Measurements from ENCODE around the gene DIPK1B. TPM values are rescaled to one million over a fixed set of nuclear protein-coding genes. Genes with fewer than 3 reads are reported as not detected.

The DIPK1B gene
- polyA plus RNA-seq, 3 donors: 6.0 to 12.8 (median 8.7) TPM

DNA sequence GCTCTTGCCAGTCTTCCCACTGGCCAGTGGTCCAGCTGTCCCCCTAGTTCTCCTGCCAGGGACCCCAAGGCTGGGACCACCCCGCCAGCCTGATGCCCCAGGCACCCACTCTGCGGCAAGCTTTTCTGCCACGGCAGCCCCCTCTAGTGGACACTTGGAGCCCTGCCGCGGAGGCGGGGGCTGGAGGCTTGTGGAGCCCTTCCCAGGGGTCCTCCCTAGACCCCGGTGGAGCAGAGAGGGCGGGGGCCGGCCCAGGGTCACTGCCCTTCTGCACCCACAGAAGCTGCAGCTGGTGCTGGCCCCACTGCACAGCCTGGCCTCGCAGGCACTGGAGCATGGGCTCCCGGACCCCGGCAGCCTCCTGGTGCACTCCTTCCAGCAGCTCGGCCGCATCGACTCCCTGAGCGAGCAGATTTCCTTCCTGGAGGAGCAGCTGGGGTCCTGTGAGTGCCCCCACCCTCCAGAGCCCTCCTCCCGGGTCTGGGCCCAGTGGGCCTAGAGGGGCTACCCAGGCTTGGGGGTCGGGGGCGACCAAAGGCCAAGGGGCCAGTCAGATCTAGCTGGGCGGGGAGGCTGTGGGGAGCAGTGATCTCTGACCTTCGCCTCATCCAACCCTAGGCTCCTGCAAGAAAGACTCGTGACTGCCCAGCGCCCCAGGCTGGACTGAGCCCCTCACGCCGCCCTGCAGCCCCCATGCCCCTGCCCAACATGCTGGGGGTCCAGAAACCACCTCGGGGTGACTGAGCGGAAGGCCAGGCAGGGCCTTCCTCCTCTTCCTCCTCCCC lies 40.5 kb upstream of the DIPK1B start:
- H3K27ac ChIP-seq (ENCODE audit: low read depth, low read length): no peak overlapping the region
- 38 to 56% (median 48%) methylated on average over 23 to 27 of the region's 27 CpGs for WGBS, 3 donors

DNA sequence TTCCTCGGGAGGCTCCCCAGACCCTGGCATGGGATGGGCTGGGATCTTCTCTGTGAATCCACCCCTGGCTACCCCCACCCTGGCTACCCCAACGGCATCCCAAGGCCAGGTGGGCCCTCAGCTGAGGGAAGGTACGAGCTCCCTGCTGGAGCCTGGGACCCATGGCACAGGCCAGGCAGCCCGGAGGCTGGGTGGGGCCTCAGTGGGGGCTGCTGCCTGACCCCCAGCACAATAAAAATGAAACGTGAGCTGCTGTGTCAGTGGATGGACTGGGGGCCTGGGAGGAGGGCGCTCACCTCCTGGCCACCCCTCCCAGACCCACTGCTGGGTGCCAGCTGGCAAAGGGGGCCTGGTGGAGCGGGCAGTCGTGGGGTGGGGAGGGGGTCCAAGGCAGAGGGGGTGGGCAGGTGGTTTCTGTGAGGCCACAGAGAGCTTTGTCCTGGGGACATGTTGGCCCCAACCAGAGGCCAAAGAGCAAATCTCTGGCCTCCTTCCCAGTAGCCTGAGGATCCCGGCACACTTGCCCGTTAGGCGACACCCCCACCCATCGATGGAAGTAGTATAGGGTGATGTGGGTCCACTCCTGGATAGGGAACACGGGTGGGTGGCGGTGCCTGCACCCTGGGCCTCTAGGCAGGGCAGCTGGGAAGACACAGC lies 39.8 kb upstream of the DIPK1B start:
- 52 to 58% (median 58%) methylated on average over 12 to 14 of the region's 14 CpGs for WGBS, 3 donors
- no peak overlapping the region for H3K27ac ChIP-seq (ENCODE audit: low read depth, low read length)

DNA sequence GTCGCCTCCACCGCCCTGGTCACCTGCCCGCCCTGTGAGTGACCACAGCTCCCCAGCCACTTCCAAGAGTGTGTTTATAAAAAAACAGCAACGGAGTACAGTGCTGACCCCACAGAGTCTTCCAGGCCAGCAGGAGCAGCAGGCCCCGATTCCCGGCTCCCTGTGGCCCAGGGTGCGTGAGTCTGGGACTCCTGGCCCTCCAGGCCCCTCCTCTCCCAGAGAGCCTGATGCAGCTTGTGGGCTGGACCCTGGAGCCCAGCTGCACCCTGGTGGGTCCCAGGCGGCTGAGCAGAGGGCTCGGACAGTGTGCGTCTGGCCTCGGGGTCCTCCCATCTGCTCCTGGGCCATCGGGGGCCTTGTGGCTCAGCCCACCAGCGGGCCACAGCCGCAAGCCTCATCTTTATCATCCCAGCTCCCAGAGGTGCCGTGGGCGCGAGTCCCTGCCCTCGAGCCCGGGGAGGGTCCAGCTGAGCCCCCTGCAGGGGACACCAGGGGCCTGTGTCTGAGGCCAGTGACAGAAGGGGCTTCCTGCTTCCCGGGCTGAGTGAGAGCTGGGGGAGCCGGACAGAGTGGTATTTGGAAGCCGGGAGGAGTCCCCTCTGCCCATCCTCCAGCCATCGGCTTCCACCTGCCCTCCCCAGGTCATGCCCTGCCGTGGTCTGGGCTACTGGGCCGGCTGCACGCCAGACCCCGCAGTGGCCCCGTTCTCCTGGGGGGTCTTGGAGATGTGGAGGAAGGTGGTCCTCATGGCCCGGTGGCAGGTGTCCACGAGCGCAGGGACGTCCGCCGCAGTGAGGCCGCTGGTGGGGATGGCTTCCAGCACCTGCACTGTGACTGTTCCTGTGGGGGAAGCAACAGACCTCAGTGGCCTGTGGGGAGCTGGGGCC lies 39.0 kb upstream of the DIPK1B start:
- no peak overlapping the region for H3K27ac ChIP-seq (ENCODE audit: low read depth, low read length)
- 63 to 85% (median 71%) methylated on average over 28 to 35 of the region's 35 CpGs for WGBS, 3 donors

DNA sequence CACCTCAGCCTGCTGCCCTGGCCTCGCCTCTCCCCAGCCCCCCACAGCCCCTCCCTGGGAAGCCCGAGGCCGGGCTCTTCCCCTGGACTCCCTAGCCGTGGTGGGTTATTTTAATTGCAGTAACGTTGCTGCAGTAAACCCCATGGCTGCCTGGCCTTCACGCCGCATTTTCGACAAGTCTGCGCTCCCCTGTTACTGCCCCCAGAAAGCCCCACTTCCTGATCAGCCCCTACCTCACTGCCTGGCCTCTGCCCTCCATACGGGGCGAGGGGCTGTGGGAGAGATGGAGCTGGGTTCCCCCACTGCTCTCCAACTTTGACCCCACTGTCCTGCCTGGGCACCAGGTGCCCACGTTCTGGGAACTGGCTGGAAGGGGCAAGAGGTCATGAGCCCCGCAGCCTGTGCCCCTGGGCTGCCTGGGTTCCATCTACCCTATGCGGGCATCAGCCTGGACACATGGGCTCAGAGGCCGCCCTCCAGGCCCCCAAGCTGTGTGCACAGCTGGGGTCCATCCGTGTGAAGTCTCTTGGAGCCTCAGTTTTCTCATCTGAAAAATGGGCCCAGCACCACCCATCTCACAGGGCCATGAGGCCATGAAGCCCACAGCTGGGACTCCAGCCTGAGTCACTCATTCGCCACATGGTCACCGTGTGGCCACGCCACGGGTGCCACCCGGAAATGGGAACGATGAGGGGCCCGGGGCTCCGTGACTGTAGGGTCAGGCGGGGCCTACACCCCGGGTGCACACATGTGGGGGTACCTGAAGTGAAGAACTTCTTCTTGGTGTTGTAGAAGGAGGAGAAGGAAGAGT lies 38.2 kb upstream of the DIPK1B start:
- no peak overlapping the region for H3K27ac ChIP-seq (ENCODE audit: low read depth, low read length)
- WGBS, 3 donors: 69 to 81% (median 73%) methylated on average over 26 of the region's 26 CpGs

DNA sequence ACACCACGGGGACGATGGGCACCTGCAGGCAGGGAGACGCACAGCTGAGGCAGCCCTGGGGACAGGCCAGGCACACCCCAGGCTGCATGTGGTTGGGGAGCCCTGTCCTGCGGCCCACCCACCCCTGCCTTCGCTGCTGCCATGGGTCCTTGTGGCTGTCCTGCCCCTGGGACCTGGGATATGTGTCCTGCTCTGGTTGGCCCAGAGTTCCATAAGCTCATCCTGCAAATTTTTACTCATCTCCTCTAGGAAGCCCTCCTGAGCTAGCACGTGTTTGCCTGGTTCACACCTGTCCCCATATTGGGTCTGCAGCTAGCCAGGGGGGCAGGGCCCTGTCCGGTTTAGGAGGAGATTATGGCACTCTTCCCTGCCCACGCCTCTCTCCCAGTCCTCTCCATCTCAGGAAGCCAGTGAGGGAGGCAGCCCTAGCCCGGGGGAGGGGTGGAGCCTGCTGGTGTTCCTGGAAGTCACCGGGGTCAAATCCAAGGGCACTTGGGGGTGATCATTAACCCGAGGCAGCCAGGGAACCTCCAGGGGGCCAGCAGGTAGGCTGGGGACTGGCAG lies 37.5 kb upstream of the DIPK1B start:
- 44 to 64% (median 60%) methylated on average over 9 to 11 of the region's 11 CpGs for WGBS, 3 donors
- no peak overlapping the region for H3K27ac ChIP-seq (ENCODE audit: low read depth, low read length)

DNA sequence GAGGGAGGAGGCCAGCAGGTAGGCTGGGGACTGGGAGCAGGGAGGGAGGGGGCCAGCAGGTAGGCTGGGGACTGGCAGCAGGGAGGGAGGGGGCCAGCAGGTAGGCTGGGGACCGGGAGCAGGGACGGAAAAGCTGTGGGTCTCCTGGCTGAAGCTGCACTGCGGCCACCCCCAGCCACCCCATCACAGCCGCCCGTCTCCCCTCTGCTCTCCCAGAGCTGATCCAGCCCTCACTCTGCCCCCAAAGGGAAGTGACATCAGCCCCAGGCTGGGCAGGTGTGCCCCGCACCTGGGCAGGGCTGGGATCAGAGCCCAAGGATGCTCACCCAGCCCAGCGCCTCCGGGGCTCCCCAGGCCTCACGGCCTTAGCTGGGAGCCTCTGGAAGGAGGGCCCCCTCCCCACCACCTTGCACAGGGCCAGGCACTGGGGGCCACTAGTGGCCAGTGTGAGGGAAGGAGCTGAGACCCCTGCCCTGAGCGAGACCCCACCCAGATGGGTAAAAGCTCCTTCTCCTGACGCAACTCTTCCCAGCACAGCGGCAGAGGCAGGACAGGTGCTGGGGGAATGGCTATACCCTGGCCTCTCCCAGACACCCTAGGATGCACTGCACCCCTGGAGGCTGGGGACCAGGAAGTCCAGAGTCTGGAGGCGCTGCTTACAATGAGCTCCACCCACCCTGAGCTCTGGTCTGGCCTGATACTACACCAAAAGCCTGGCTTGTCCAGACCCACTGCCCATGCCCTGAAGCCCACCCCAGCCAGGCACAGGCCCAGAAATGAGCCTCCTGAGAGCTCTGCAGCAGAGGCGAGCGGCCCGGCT lies 36.7 kb upstream of the DIPK1B start:
- H3K27ac ChIP-seq (ENCODE audit: low read depth, low read length): no peak overlapping the region

DNA sequence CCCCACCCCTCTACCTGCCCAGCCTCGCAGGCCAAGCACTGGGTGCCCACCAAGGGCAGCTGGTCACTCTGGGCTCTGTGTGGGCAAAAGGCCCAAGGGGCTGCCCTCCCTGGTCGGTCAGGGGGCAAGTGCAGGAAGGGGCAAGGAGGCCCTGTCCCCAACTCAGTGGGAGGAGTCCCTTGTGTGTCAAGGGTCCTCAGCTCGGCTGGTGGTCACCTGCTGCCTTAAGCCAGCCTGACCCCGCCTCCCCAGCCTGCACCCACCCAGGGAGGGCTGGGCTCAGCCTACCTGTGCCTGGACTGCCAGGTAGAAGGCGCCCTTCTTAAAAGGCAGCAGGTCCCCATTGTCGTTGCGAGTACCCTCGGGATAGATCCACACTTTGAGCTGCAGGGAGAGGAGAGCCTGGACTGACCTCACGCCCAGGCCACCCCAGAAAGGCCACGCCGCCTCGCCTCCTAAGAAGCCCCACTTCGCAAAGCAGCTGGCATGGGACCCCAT lies 36.0 kb upstream of the DIPK1B start:
- H3K27ac ChIP-seq (ENCODE audit: low read depth, low read length): no peak overlapping the region
- 92 to 95% (median 93%) methylated on average over 12 to 13 of the region's 13 CpGs for WGBS, 3 donors

More for the DNA sequence above, 36.7 kb upstream of the DIPK1B start:
- 63 to 87% (median 79%) methylated on average over 14 to 16 of the region's 16 CpGs for WGBS, 3 donors

DNA sequence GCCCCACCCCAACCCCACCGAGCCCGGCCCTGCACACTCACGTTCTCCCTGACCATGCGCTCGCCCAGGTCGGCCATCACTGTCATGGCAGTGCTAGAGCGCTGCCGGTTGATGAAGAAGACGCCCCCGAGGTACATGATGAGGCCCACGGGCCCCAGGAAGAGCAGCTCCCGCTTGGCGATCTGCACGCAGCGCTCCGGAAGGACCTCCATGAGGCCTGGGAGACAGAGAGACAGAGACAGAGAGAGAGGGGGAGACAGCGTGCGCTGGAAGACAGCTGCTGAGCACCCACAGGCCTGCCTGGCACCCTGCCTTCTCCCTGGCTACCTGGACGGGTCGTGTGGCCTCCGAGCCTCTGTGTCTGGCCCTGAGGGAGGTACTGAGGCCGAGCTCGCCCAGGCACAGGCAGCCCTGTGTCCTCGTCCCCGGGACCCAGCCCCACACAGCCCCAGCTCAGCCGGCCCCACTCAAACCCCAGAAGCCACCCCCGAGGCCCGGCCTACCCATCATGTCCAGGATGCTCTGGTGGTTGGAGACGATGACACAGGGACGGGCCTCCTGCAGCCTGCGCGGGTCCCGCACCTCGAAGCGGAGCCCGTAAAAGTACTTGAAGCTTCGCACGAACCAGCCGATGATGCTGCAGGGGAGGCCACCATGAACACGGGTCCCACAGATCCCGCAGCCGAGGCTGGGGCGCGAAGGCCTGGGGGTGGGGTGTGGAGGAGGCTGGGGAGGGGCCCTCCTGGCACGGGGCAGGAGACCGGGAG lies 35.3 kb upstream of the DIPK1B start:
- WGBS, 3 donors: 85 to 90% (median 86%) methylated on average over 42 to 46 of the region's 46 CpGs
- H3K27ac ChIP-seq (ENCODE audit: low read depth, low read length): no peak overlapping the region

DNA sequence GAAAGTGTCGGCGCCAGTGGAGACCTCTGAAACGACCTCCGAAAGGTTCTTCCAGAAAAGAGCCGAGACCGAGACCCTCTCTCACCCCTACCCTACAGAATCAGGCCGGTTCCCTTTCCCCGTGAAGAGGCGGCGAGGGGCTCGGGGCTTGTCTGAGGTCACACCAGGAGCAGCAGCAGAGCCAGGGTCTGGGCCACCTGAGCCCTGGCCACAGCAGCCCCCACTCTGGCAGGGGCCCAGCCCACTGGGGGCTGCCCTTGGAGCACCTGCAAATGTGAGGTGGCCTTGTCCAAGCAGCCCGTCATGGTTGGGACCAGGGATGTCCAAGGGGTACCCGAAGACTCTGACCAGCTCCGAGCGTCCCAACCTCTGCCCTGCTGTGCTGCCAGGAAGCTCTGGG lies 34.3 kb upstream of the DIPK1B start:
- no peak overlapping the region for H3K27ac ChIP-seq (ENCODE audit: low read depth, low read length)
- 81 to 94% (median 82%) methylated on average over 15 of the region's 15 CpGs for WGBS, 3 donors

DNA sequence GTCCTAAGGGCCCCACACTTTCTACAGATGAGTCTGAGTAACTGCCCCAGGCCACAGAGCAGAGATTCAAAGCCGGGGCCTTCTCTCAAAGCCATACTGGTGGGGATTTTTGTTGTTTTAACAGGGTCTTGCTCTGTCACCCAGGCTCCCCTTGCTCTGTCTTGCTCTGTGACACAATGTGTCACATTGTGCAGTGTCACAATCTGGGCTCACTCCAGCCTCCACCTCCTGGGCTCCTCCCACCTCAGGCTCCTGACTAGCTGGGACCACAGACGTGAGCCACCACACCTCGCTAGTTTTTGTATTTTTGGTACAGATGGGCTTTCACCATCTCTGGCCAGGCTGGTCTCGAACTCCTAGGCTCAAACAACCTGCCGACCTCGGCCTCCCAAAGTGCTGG lies 33.7 kb upstream of the DIPK1B start:
- WGBS, 3 donors: 71 to 78% (median 78%) methylated on average over 6 of the region's 6 CpGs
- H3K27ac ChIP-seq (ENCODE audit: low read depth, low read length): no peak overlapping the region

DNA sequence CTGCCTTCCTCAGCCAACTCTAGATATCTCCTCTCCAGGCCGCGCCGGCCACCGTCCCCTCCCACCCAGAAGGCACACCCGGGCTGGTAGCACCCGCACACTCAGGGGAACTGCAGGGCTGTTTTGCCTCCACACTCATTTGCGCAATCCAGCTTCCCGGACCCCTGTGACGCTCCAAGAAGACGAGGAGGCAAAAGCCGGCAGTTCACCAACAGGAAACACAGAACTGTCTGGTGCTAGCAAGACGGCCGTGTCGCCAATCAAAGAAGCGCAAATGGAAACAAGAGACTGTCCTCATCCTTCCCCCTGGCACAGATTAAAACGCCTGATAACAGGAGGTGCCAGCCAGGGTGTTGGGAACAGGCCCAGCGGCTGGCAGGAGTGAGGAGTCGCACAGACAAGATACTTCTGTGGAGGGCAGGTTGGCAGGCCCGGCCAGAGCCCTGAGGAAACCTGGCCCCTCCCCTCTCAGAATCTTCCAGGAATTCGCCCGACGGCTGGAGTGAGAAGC lies 32.9 kb upstream of the DIPK1B start:
- H3K27ac ChIP-seq (ENCODE audit: low read depth, low read length): no peak overlapping the region
- 43 to 66% (median 49%) methylated on average over 22 of the region's 22 CpGs for WGBS, 3 donors

DNA sequence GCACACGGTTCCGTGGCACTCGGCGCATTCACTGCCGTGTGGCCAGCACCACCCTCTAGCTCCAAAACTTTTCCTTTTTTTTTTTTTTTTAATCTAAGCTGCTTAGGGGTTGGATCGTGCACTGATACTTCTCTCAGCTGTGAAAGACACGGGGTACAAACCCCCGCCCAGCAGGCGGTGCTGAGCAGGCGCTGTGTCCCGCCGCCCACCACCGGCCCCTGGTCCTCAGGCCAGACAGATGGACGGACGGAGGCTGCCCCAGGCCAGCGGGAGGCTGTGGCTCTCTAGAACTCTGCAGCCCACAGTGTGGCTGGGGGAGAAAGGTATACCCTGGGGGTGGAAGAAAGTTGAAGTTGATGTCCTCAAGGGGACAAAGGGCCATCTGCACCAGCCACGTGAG lies 31.3 kb upstream of the DIPK1B start:
- 85 to 92% (median 91%) methylated on average over 17 of the region's 17 CpGs for WGBS, 3 donors

DNA sequence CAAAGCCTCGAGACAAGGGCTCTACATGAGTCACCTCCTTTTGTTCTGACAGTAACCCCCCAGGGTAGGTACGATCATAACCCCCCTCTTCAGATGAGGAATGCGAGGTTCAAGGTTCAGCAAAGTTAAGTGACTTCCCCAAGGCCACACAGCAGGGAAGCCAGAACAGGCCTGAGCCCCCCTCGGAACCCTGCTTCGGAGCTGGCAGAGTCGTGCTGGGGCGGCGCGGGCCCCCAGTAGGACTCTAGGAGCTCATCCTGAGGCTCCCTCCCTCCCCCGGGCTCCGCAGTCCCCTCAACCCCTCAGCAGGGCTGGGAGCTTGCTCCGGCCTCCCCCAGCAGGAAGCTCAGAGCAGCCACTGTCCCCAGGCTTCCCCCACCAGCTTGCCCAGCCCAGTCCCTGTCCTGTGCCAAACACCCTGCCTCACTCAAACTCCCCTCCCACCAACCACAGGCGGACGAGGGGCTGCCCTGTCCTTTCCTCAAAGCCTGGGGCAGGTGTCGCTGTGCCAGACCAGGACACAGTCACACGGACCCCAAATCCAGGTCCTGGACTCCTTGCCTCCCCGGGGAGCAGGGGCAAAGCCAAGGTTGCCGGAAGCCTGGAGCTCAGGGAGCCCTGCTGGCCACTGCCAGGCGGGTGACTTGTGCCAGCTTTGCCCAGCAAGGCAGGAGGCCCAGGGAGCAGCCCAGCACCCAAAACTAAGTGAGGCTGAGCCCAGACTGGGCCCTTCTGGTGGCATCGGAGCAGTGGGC lies 30.2 kb upstream of the DIPK1B start:
- no peak overlapping the region for H3K27ac ChIP-seq (ENCODE audit: low read depth, low read length)
- WGBS, 3 donors: 71 to 84% (median 81%) methylated on average over 20 of the region's 20 CpGs

More for the DNA sequence above, 31.3 kb upstream of the DIPK1B start:
- H3K27ac ChIP-seq (ENCODE audit: low read depth, low read length): no peak overlapping the region

DNA sequence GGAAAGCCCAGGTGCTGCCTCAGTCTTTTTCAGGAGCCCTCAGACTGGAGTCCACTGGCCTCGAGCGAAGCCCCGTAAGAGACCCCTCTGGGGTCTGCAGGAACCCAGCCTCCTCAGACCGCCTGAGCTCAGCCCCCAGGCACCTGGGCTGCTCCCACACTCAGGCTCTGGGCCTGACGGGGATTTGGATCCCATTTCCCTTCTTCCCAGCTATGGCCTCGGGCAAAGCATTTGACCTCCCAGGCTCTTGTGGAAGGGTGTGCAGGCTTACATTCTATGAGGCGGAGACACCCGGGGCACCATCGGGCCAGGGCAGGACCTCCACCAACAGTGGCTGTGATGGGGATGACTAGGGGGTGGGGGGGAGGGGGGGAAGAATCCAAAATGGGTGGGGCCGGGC lies 29.7 kb upstream of the DIPK1B start:
- H3K27ac ChIP-seq (ENCODE audit: low read depth, low read length): no peak overlapping the region
- WGBS, 3 donors: 70 to 90% (median 90%) methylated on average over 10 of the region's 10 CpGs

DNA sequence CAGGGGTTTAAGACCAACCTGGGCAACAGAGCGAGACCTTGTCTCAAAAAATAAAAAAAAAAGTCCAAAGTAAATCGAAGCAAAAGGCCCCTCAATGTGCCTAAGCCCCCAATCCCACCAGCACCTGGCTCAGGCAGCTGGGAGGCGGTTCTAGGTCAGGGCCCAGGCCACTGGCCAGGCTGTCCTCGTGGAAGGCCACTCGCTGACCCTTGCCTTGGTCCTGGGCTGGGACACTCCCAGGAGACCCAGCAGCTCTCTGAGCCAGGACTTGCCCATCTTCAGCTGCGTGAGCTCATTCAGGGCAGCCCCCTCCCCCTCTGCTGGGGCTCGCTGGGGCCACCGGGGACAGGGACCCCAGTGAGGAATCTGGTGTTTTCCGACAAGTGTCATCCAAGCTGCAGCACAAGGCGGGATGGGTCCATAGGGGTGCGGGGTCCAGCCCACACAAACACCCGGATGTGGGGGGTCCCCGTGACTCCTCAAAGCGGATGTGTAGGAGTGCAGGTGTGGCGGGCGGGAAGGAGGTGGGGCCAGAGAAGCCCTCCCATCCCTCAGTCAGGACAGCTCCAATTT lies 29.1 kb upstream of the DIPK1B start:
- H3K27ac ChIP-seq (ENCODE audit: low read depth, low read length): no peak overlapping the region
- 82 to 86% (median 83%) methylated on average over 16 of the region's 16 CpGs for WGBS, 3 donors

Measured in adipose tissue (tissue), 3 donors.